OCI-LY7 (cell line): Measurements from ENCODE around the gene PITPNM3. TPM values are rescaled to one million over a fixed set of nuclear protein-coding genes. Genes with fewer than 3 reads are reported as not detected.

Source experiments
- BruUV-seq: library from RNA; stranded (reverse); fragments of 400-500 nt; replicated peaks from 2 replicates; lab custom pipeline; 2021; lab: Mats Ljungman, UMichigan
- CTCF ChIA-PET: fragments of 300-600 bp; sonication (Branson Sonifier 250); formaldehyde crosslinking; loops from one replicate; lab custom pipeline; 2022; ENCODE audit warnings: antibody characterized with exemption; ENCODE audit not compliant: unreplicated experiment; lab: Charles Lee
- POLR2A ChIA-PET: fragments of 300-600 bp; sonication (Branson Sonifier 250); formaldehyde crosslinking; loops from one replicate; lab custom pipeline; 2022; ENCODE audit warnings: antibody characterized with exemption; lab: Charles Lee
- DNase-seq: peaks from one replicate; pipeline ENCODE4 v3.0.0-alpha.2; 2015; ENCODE audit warnings: low spot score
- H2AFZ ChIP-seq: fragments of 200-600 bp; sonication (generic), shearing (Covaris generic); 2 replicates; pipeline ENCODE4 v1.6.1; 2014; ENCODE audit warnings: mild to moderate bottlenecking, antibody characterized with exemption, low read length, moderate library complexity
- H3K27ac ChIP-seq: fragments of 200-600 bp; sonication (generic); 2 replicates; pipeline ENCODE4 v1.5.1; 2014; ENCODE audit warnings: mixed run types, low read depth, mild to moderate bottlenecking, moderate library complexity, low read length, inconsistent platforms; ENCODE audit not compliant: poor library complexity, severe bottlenecking
- H3K36me3 ChIP-seq: fragments of 200-600 bp; sonication (generic); 2 replicates; pipeline ENCODE4 v1.6.1; 2014; ENCODE audit warnings: mild to moderate bottlenecking, antibody characterized with exemption, low read length, moderate library complexity, mixed read lengths; ENCODE audit not compliant: insufficient read depth
- H3K4me1 ChIP-seq: fragments of 200-600 bp; sonication (generic); 2 replicates; pipeline ENCODE4 v1.5.1; 2014; ENCODE audit warnings: mild to moderate bottlenecking, low read length; ENCODE audit not compliant: insufficient read depth, poor library complexity, severe bottlenecking
- H3K4me2 ChIP-seq: fragments of 200-600 bp; sonication (generic); 2 replicates; pipeline ENCODE4 v1.6.1; 2014; ENCODE audit warnings: mild to moderate bottlenecking, low read length
- H3K4me3 ChIP-seq: fragments of 200-600 bp; sonication (generic); 2 replicates; pipeline ENCODE4 v1.5.1; 2014; ENCODE audit warnings: mild to moderate bottlenecking, low read depth, low read length; ENCODE audit not compliant: poor library complexity, severe bottlenecking
- H3K79me2 ChIP-seq: fragments of 200-600 bp; sonication (generic); 2 replicates; pipeline ENCODE4 v1.6.1; 2016; ENCODE audit warnings: low read depth, mild to moderate bottlenecking, low read length, moderate library complexity, mixed read lengths; ENCODE audit not compliant: insufficient read depth
- H3K9me2 ChIP-seq: fragments of 200-600 bp; sonication (generic); 2 replicates; pipeline ENCODE4 v1.6.1; 2016; ENCODE audit warnings: mild to moderate bottlenecking, low read length, mixed read lengths; ENCODE audit not compliant: insufficient read depth
- H3K9me3 ChIP-seq: fragments of 200-600 bp; sonication (generic); 2 replicates; pipeline ENCODE4 v1.6.1; 2014; ENCODE audit warnings: mild to moderate bottlenecking, mixed run types, low read length, mixed read lengths
- H4K20me1 ChIP-seq: fragments of 200-600 bp; sonication (generic); 2 replicates; pipeline ENCODE4 v1.6.1; 2014; ENCODE audit warnings: mild to moderate bottlenecking, antibody characterized with exemption, low read length, moderate library complexity, mixed read lengths; ENCODE audit not compliant: insufficient read depth
- EZH2phosphoT487 ChIP-seq: fragments of 200-600 bp; sonication (generic); IDR thresholded peaks from 2 replicates; pipeline ENCODE4 v1.6.1; 2018; ENCODE audit warnings: low read depth, borderline replicate concordance, mild to moderate bottlenecking, mixed run types, antibody characterized with exemption, low read length, moderate library complexity, mixed read lengths
- intact Hi-C: fragments of 100-400 bp; cut with micrococcal nuclease; formaldehyde crosslinking; loops from one replicate; pipeline ENCODE4 v1.10.0; 2022; ENCODE audit not compliant: unreplicated experiment
- total RNA-seq, 2 experiments: library from RNA; depleted of rRNA in 1 of 2; stranded (reverse); fragments of >200 nt in 1 of 2; shearing (Covaris generic) in 1 of 2; gene quantifications; 2 replicates each; pipeline ENCODE4 v1.2.3, GENCODE V29; 2014 to 2022
- TF ChIP-seq, protein P1 (sequence below): fragments of 200-600 bp; sonication (generic); conservative IDR thresholded peaks from 2 replicates; pipeline ENCODE4 v1.5.1; 2014; ENCODE audit warnings: mild to moderate bottlenecking, antibody characterized with exemption, low read length, moderate library complexity, mixed read lengths

Gene PITPNM3
- total RNA-seq, 2 experiments from 2014 or later, result 0.76 to 1.6 TPM

GRCh38 chr17:6572972-6573370, 16.6 kb upstream of the PITPNM3 start:
- Histone ChIP-seq H3K79me2 (no peaks in the 10 kb centered on the region), H3K9me2 (no peaks in the 10 kb centered on the region), H3K36me3 (peaks cover 4% of the 10 kb centered on the region; the same call in 1 of the 2 replicates), H2AFZ (no peak overlapping the region), H3K4me3 (no peak overlapping the region), H3K4me2 (no peak overlapping the region), H4K20me1 (no peaks in the 10 kb centered on the region), H3K27ac (no peak overlapping the region), H3K9me3 (no peaks in the 10 kb centered on the region), H3K4me1 (peaks cover 5% of the 10 kb centered on the region)
- no TSS peak for BruUV-seq
- intact Hi-C loops, result no loop called here
- ChIA-PET POLR2A (no interaction called here), CTCF (no interaction called here)
- TF ChIP-seq, protein P1, sequence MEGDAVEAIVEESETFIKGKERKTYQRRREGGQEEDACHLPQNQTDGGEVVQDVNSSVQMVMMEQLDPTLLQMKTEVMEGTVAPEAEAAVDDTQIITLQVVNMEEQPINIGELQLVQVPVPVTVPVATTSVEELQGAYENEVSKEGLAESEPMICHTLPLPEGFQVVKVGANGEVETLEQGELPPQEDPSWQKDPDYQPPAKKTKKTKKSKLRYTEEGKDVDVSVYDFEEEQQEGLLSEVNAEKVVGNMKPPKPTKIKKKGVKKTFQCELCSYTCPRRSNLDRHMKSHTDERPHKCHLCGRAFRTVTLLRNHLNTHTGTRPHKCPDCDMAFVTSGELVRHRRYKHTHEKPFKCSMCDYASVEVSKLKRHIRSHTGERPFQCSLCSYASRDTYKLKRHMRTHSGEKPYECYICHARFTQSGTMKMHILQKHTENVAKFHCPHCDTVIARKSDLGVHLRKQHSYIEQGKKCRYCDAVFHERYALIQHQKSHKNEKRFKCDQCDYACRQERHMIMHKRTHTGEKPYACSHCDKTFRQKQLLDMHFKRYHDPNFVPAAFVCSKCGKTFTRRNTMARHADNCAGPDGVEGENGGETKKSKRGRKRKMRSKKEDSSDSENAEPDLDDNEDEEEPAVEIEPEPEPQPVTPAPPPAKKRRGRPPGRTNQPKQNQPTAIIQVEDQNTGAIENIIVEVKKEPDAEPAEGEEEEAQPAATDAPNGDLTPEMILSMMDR, result no peak
- no peak for TF ChIP-seq EZH2phosphoT487
- no peak for DNase-seq

GRCh38 chr17:6571452-6571781, 15.1 kb upstream of the PITPNM3 start:
- Histone ChIP-seq H3K79me2 (no peaks in the 10 kb centered on the region), H3K4me1 (peaks cover 5% of the 10 kb centered on the region), H3K9me2 (no peaks in the 10 kb centered on the region), H3K9me3 (no peaks in the 10 kb centered on the region), H3K36me3 (no peaks in the 10 kb centered on the region), H2AFZ (no peak overlapping the region), H3K4me2 (no peak overlapping the region), H3K4me3 (no peak overlapping the region), H4K20me1 (no peaks in the 10 kb centered on the region), H3K27ac (no peak overlapping the region)
- no peak for DNase-seq
- TF ChIP-seq EZH2phosphoT487, result no peak
- TF ChIP-seq, protein P1, result no peak
- intact Hi-C loops, result no loop called here
- ChIA-PET POLR2A (no interaction called here), CTCF (no interaction called here)
- no TSS peak for BruUV-seq

DNA sequence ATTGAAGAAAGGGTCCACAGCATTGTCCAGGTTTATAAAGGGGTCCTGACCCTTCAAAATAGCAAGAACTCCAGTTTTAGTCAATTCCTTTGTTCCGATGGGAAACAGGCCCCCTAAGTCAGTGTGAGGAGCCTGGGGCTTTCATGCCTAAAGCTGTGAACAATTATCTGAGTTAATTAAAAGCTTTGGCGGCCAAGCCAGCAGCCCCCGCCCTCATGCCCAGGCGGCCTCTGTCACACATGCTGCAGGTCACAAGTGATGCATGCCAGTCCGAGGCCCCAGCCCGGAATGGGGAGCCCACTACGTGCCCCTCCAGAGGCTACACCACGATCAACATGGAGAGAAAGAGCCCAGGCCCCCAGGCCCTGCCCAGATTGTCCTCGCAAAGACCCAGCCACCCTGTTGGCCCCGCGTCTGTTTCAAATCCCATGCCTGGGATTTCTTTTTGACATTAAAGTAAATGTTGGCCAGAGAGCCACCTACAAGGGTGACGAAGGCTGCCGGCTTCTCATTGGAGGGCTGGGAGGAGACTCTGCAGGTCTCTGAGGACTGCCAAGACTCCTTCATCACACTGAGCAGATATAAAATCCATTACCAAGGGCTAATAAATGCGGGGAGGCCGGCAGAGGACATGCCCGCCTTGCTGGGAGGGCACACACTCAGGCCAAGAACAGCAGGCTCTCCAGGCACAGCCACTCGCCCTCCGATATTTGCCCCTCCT, 14.5 kb upstream of the PITPNM3 start:
- TF ChIP-seq, protein P1, result no peak
- TF ChIP-seq EZH2phosphoT487, result no peak
- Histone ChIP-seq H3K4me3 (no peak overlapping the region), H3K27ac (no peak overlapping the region), H3K4me2 (no peak overlapping the region), H3K79me2 (no peaks in the 10 kb centered on the region), H2AFZ (no peak overlapping the region), H3K9me2 (no peaks in the 10 kb centered on the region), H3K9me3 (no peaks in the 10 kb centered on the region), H4K20me1 (no peaks in the 10 kb centered on the region), H3K4me1 (peaks cover 5% of the 10 kb centered on the region), H3K36me3 (no peaks in the 10 kb centered on the region)
- CTCF ChIA-PET, result no interaction called here
- POLR2A ChIA-PET, result no interaction called here
- no TSS peak for BruUV-seq
- no peak for DNase-seq
- intact Hi-C loops, result no loop called here
